ENCODE results near the gene TSPAN31. TPM values are rescaled to one million over a fixed set of nuclear protein-coding genes. Genes with fewer than 3 reads are reported as not detected.

The TSPAN31 gene
- total RNA-seq, 2 donors from 2014 or later, result 21.7 to 27.8 TPM

DNA sequence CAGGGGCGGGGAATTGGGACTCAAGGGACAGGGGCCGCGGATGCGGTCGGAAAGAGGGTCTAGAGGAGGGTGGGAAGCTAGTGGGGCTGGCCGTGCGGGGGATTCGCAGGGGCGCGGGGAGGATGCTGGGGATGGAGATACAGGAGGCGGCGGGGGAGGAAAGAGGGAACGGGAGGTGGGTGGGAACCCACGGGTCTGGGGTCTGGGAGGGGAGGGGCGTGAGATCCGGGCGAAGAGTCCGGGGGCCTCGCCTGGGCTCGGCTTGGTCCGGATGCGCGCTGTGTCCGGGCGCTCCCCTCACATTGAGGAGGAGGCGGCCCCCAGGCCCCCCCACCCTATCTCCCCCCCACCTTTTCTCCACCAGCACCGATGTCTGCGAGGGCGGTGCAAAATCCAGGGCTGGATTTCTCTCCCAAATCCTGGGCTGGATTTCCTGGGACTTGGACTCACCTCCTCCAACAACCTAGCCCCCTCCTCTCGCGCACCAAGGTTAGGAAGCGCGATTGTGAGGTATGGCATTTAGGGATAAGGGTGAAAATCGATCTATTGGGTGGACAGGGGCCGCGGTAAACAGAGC lies 6.1 kb upstream of the TSPAN31 start, which contains the start of gene AGAP2:
AGAP2 (minus strand) TSS at position 82 of the 577 bp plus-strand sequence. CDS start 496 bp downstream, outside the sequence.
- H3K27me3 Mint-ChIP-seq (ENCODE audit: insufficient read depth), result peaks cover 93% of the 10 kb centered on the region
- WGBS, 2 experiments (ENCODE audit: insufficient coverage in 1 of 2, insufficient read length in 1 of 2), result 0% methylated on average over 5 to 28 of the region's 36 CpGs

DNA sequence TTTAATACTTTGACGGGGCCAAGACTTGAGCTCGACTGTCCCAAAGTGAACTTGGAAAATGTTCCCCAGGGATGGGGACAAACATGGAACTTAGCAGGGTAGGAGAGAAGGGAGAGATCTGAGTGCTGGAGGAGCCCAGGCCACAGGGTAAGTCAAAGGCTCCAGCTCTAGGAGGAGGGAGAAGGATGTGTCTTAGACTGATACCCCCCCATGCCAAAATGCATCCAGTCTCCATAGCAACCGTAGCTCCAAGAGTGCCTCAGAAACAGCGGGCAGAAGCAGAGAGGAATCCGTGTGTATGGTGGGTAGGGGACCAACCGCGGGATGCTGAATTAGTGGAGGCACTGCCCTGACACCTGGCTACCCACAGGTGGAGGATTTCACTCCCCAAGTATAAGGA lies 5.5 kb upstream of the TSPAN31 start:
- Mint-ChIP-seq H3K4me3 (peak overlapping the region; percentile 45), H3K36me3 (ENCODE audit: low read depth) (no peaks in the 10 kb centered on the region), H3K27ac (no peak overlapping the region), H3K27me3 (ENCODE audit: insufficient read depth) (peaks cover 92% of the 10 kb centered on the region), H3K4me1 (peaks cover 8% of the 10 kb centered on the region), H3K9me3 (no peaks in the 10 kb centered on the region)
- Histone ChIP-seq H3K27ac (ENCODE audit: low read depth, low read length) (no peak overlapping the region), H3K9ac (ENCODE audit: extremely low read depth, low read length, poor library complexity, severe bottlenecking) (no peak overlapping the region), H3K9me3 (ENCODE audit: control insufficient read depth, low read length) (no peaks in the 10 kb centered on the region), H3K27me3 (ENCODE audit: control insufficient read depth, insufficient read depth, low read length, poor library complexity, severe bottlenecking) (peaks cover 99% of the 10 kb centered on the region), H3K4me1 (ENCODE audit: control insufficient read depth, insufficient read depth, low read length) (no peaks in the 10 kb centered on the region), H3K4me3 (ENCODE audit: low read length) (no peak overlapping the region), H3K36me3 (ENCODE audit: control insufficient read depth, insufficient read depth, low read length) (no peaks in the 10 kb centered on the region)
- DNase-seq, result no peak
- TF ChIP-seq, protein P1, sequence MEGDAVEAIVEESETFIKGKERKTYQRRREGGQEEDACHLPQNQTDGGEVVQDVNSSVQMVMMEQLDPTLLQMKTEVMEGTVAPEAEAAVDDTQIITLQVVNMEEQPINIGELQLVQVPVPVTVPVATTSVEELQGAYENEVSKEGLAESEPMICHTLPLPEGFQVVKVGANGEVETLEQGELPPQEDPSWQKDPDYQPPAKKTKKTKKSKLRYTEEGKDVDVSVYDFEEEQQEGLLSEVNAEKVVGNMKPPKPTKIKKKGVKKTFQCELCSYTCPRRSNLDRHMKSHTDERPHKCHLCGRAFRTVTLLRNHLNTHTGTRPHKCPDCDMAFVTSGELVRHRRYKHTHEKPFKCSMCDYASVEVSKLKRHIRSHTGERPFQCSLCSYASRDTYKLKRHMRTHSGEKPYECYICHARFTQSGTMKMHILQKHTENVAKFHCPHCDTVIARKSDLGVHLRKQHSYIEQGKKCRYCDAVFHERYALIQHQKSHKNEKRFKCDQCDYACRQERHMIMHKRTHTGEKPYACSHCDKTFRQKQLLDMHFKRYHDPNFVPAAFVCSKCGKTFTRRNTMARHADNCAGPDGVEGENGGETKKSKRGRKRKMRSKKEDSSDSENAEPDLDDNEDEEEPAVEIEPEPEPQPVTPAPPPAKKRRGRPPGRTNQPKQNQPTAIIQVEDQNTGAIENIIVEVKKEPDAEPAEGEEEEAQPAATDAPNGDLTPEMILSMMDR (conservative IDR thresholded peaks at IDR 0.05), result no peak
- 21% methylated on average over 7 of the region's 7 CpGs; no CpG with 5 or more reads in 1 of the 2 experiments for WGBS, 2 experiments (ENCODE audit: insufficient coverage in 1 of 2, insufficient read length in 1 of 2)

More for the DNA sequence above, 6.1 kb upstream of the TSPAN31 start, which contains the start of gene AGAP2:
- Histone ChIP-seq H3K4me1 (ENCODE audit: control insufficient read depth, insufficient read depth, low read length) (no peaks in the 10 kb centered on the region), H3K4me3 (ENCODE audit: low read length) (no peak within 1 kb of the TSS), H3K9me3 (ENCODE audit: control insufficient read depth, low read length) (no peaks in the 10 kb centered on the region), H3K27me3 (ENCODE audit: control insufficient read depth, insufficient read depth, low read length, poor library complexity, severe bottlenecking) (peaks cover 100% of the 10 kb centered on the region), H3K27ac (ENCODE audit: low read depth, low read length) (no peak within 1 kb of the TSS), H3K36me3 (ENCODE audit: control insufficient read depth, insufficient read depth, low read length) (no peaks in the 10 kb centered on the region), H3K9ac (ENCODE audit: extremely low read depth, low read length, poor library complexity, severe bottlenecking) (no peak within 1 kb of the TSS)
- TF ChIP-seq, protein P1 (conservative IDR thresholded peaks at IDR 0.05), result no peak
- Mint-ChIP-seq H3K36me3 (ENCODE audit: low read depth) (no peaks in the 10 kb centered on the region), H3K27ac (no peak within 1 kb of the TSS), H3K9me3 (no peaks in the 10 kb centered on the region), H3K4me1 (peaks cover 8% of the 10 kb centered on the region), H3K4me3 (peak within 1 kb of the TSS; percentile 45)
- peak; percentile 89 for DNase-seq

- Histone ChIP-seq H3K27me3 (ENCODE audit: control insufficient read depth, insufficient read depth, low read length, poor library complexity, severe bottlenecking) (peaks cover 93% of the 10 kb centered on the region), H3K4me3 (ENCODE audit: low read length) (no peak overlapping the region), H3K4me1 (ENCODE audit: control insufficient read depth, insufficient read depth, low read length) (no peaks in the 10 kb centered on the region), H3K9me3 (ENCODE audit: control insufficient read depth, low read length) (no peaks in the 10 kb centered on the region), H3K27ac (ENCODE audit: low read depth, low read length) (no peak overlapping the region), H3K9ac (ENCODE audit: extremely low read depth, low read length, poor library complexity, severe bottlenecking) (no peak overlapping the region), H3K36me3 (ENCODE audit: control insufficient read depth, insufficient read depth, low read length) (no peaks in the 10 kb centered on the region)
- TF ChIP-seq, protein P1 (conservative IDR thresholded peaks at IDR 0.05), result no peak
- WGBS, 2 experiments (ENCODE audit: insufficient coverage in 1 of 2, insufficient read length in 1 of 2), result 20 to 39% methylated on average over 1 to 10 of the region's 10 CpGs
- peaks cover 3% of the 10 kb centered on the region for H3K9me3 Mint-ChIP-seq
- H3K27ac Mint-ChIP-seq, result no peak overlapping the region
- no peak for DNase-seq
- H3K4me3 Mint-ChIP-seq, result no peak overlapping the region
- H3K27me3 Mint-ChIP-seq (ENCODE audit: insufficient read depth), result peaks cover 86% of the 10 kb centered on the region
- H3K4me1 Mint-ChIP-seq, result peaks cover 8% of the 10 kb centered on the region
- no peaks in the 10 kb centered on the region for H3K36me3 Mint-ChIP-seq (ENCODE audit: low read depth)
These were observed 4.8 kb upstream of the TSPAN31 start for GRCh38 chr12:57739914-57740538.

Measured in endodermal cell (in vitro differentiated cells).